Left colon (tissue), 2 donors: ENCODE results near the gene SRP72. TPM values are rescaled to one million over a fixed set of nuclear protein-coding genes. Genes with fewer than 3 reads are reported as not detected.
"Not testable (repeated sequence)": the region's sequence is repeated elsewhere in the genome, so short reads cannot be mapped to it uniquely, and the experiment has no call there.

ENCODE experiments used
- ATAC-seq: fragments of 200-7000 bp; cut with Tn5 transposase; one replicate; pipeline ENCODE4 v1.9.1; 2020; ENCODE audit warnings: mild to moderate bottlenecking, moderate library complexity
- DNase-seq, 2 donors: peaks; one replicate each; pipeline ENCODE4 v3.0.0-alpha.2; 2020
- intact Hi-C, 2 donors: fragments of 100-400 bp; cut with DNase I in 1 of 2; cut with micrococcal nuclease in 1 of 2; formaldehyde crosslinking; loops; one replicate each; pipeline versions ENCODE4 v1.11.2 to v1.14.0; 2022; cut with DNase I, micrococcal nuclease
- long read RNA-seq: library from polyadenylated mRNA; unstranded; transcript quantifications from one replicate; pipeline ENCODE4 v2.0.0, GENCODE V29; 2021
- total RNA-seq, 2 donors: library from RNA; stranded (reverse); fragmentation: NEBNext Ultra II Directional; extraction: Animal tissue kit (Norgen Biotek cat#: 25700); gene quantifications; one replicate each; pipeline ENCODE4 v1.2.1, GENCODE V29; 2021
- donor health status: DM: no; HTN: no; CAD: no.
- donor health status: DM: yes; HTN: yes; CAD: no.

Gene SRP72, protein sequence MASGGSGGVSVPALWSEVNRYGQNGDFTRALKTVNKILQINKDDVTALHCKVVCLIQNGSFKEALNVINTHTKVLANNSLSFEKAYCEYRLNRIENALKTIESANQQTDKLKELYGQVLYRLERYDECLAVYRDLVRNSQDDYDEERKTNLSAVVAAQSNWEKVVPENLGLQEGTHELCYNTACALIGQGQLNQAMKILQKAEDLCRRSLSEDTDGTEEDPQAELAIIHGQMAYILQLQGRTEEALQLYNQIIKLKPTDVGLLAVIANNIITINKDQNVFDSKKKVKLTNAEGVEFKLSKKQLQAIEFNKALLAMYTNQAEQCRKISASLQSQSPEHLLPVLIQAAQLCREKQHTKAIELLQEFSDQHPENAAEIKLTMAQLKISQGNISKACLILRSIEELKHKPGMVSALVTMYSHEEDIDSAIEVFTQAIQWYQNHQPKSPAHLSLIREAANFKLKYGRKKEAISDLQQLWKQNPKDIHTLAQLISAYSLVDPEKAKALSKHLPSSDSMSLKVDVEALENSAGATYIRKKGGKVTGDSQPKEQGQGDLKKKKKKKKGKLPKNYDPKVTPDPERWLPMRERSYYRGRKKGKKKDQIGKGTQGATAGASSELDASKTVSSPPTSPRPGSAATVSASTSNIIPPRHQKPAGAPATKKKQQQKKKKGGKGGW
- total RNA-seq, result 10 to 100 TPM; 61.6 to 62.7 TPM
- long read RNA-seq, full-length matches to known transcripts, result 19 of 59 reads
- long read RNA-seq, partial matches to known transcripts, result 38 of 59 reads
- long read RNA-seq, other reads (novel, unspliced or antisense), result 2 of 59 reads

DNA sequence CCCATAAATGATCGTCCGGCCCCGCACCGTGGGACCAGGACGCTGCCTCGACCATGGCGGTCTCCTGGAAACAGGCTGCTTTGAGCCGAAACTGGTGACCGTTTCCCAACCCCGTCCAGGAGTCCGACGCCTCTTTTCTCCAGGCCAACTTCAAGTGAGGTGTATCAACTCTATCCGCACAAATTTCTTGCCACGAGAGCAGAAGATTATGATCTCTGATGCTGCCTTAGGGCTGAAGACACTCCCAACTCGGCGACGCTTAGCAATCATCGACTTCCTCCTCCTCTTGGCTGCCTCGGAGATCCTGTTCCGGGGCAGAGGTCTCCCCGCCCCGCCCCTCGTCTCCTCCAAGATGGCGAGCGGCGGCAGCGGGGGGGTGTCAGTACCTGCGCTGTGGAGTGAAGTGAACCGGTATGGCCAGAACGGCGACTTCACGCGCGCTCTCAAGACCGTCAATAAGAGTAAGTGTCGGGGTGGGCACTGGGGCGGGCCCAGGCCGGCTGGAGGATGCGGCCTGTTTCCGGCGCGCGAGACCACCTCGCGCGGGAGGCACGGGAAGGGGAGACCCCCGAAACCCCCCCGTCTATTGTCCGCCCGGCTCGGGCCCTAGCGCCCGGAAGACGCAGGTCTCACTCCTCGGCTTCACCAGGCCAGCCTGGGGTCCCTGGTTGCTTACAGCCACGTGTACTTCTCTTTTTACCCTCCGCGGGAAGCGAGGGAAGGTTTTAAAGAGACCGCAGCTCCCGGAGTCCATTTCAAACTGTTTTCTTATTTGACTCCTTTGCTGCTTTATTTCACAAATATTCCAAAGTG is at the start of gene SRP72:
Gene SRP72, plus strand, starts transcription at position 334 of the 813 bp plus-strand sequence. Its CDS starts 19 bp downstream, at position 353.
- DNase-seq (peak; percentile 91 to 92), ATAC-seq (peak; percentile 97)
- intact Hi-C loops, result no loop called here

DNA sequence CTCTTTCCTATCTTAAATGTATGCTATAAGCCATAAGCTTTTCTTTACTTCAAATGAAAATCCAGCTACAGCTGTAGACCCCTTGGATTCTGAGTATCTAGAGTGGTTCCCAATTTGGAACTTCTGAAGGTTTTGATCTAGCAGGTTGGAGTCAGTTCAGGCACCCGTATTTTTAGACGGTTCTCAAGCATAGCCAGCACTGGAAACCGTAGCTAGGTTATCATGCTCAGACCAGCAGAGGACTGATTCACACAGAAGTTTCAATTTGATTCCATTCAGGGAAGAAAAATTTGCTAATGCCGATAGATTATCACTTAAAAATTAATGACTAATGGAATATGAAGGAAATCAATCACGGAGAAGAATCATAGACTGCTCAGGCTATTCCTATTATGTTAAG is 43.2 kb upstream of the SRP72 start:
- no peak for DNase-seq
- ATAC-seq, result no peak
- intact Hi-C loops, result loop anchor here in 1 of 2 donors (10.0 kb wide), 1 partner anchor 121 kb away; no protein-coding TSS in a partner anchor

DNA sequence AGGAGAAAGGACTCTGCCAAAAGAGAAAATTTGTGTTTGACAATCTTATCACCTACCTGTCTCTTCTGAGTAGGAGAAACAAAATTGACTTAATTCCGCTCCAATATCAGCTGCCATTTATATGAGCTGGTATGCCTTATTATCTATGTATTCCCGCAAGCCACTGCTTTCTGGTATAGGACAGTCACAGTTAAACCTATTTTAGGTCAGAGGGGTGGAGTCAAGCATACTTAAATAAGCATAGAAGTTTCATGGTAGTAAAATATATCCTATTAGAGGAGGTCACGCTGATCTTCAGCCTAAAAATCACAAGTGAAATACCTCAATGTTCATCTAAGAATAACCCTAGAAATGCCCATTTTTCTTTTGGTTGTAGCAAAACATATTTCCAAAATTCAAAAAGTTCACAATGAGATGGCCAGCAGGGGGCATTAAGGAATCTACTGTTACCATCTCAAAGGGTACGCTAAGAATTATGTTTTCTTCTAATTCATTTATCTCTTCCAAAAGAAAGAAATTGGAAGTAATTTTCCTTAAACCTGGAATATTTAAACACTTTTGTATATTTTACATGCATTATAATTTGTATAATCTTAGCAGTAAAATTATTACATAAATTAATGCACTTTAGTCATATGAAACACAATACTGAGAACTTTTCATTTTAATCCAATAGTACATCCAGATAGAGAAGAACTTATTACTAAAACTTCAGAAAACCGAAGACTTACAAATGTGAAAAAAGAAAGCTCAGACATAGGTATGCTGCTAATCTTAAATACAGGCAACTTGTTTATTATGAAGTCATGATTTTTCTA is 42.5 kb upstream of the SRP72 start:
- peak in 1 of 2 donors; percentile 42 for DNase-seq

DNA sequence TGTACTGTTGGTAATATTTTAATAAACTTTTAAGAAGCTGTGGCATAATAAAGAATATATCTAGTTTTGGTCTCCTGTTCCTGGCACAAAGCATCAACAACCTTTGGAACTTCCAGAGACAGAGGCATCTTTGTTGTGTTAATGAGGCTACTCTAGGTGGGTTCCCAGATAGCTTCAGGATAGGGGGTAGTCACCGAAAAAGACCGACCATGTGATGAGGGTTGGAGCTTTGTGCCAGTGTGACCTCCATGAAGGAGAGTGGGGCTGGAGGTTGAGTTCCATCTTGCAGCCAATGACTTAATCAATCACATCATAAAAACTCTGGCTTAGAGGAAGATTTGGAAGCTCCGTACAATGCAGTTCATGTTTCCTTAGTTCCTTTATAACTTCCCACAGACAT is 41.9 kb upstream of the SRP72 start:
- ATAC-seq, result no peak
- DNase-seq, result no peak
- intact Hi-C loops, result loop anchor here in 1 of 2 donors (10.0 kb wide), 1 partner anchor 119 kb away; no protein-coding TSS in a partner anchor

More for the DNA sequence above, 42.5 kb upstream of the SRP72 start:
- intact Hi-C loops, result loop anchor here in 1 of 2 donors (10.0 kb wide), 1 partner anchor 120 kb away; no protein-coding TSS in a partner anchor
- ATAC-seq, result no peak

DNA sequence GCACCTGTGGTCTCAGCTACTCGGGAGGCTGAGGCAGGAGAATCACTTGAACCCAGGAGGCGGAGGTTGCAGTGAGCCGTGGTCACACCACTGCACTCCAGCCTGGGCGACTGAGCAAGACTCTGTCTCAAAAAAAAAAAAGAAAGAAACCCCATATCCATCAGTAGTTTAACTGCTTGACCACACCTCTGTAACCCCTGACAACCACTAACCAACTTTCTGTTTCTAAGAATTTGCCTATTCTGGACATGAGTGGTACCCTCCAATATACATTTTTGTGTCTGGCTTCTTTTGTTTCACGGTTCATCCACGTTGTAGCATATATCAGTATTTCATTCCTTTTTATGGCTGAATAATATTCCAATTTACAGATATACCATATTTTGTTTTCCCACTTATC is 41.1 kb upstream of the SRP72 start:
- intact Hi-C loops, result loop anchor here in 1 of 2 donors (10.0 kb wide), 1 partner anchor 119 kb away; no protein-coding TSS in a partner anchor
- DNase-seq, result no peak
- ATAC-seq, result no peak

DNA sequence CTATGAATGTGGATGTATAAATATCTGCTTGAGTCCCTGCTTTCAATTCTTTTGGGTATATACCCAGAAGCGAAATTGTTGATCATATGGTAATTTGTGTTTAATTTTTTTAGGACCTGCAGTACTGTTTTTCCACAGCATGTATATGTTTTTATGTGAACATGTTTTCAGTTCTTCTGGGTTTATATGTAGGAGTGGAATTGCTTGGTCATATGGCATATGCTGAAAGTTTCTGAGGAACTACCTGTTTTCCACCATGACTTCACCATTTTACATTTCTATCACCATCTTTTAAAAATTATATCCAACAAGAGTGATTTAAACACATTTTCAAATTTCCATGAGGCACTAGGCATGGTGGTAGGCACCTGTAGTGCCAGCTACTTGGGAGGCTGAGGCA is 40.2 kb upstream of the SRP72 start:
- no peak for DNase-seq
- intact Hi-C loops, result loop anchor here in 1 of 2 donors (10.0 kb wide), 1 partner anchor 118 kb away; no protein-coding TSS in a partner anchor
- no peak for ATAC-seq

DNA sequence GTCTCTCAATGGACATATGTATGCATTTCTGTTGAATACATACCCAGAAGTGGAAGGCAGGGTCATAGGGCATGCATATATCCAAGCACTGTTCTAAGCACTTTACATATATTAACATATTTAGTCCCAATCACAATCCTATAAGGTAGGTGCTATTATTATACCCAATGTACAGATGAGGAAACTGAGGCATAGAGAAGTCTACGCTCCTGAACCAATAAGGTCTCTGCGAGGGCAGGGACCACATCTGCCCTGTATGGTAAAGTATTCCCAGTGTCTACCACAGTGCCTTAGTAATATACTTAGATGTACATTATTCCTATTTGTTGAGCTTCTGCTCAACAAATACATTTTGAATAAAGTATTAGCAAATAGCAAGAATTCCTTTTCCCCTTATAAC is 37.2 kb upstream of the SRP72 start:
- DNase-seq (no peak), ATAC-seq (no peak)
- intact Hi-C loops, result no loop called here

DNA sequence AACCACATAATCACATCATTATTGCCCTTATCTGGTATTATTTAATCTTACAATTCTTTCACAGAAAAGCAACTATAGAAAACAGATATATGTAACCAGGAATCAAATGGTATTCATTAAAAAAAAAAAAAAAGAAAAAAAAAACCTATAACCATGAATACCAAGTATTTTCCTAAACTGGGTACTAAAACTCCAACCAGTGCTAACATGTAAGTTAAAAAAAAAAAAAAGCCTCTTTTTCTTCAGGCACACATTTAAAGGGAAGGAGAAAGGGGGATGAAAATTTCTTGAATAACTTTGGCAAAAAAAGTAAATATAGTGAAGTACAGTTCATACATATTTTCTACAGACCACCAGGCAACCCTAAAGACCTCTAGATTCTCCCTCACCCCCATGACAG is 34.1 kb upstream of the SRP72 start:
- intact Hi-C loops, result no loop called here
- no peak for ATAC-seq

DNA sequence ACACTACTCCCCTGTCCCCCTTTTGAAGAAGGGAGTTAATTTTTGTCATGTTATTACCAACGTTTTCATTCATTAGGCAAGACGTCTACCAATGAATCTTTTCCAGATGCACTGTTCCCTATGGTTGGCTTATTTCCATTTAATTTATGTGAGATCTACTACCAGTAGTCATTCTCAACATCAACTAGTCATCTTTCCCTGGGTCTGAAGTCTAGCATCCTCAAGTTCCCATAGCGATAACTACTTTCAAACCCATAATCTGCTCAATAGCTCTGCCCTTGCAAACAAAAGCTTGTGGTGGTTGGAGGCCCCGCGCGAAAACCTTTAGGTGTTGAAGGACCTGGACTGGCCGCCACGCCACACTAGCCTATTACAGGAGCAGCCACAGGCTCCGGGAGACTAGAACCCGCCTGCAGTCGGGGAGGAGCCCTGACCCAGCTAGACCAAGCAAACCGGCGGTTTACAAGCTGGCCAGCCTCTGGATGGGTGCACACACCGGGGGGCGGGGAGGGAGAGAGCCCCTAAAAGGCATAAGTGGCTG is 32.7 kb upstream of the SRP72 start:
- ATAC-seq (peak; percentile 41), DNase-seq (peak; percentile 71 to 77)
- intact Hi-C loops, result no loop called here

More for the DNA sequence above, 34.1 kb upstream of the SRP72 start:
- no peak for DNase-seq

DNA sequence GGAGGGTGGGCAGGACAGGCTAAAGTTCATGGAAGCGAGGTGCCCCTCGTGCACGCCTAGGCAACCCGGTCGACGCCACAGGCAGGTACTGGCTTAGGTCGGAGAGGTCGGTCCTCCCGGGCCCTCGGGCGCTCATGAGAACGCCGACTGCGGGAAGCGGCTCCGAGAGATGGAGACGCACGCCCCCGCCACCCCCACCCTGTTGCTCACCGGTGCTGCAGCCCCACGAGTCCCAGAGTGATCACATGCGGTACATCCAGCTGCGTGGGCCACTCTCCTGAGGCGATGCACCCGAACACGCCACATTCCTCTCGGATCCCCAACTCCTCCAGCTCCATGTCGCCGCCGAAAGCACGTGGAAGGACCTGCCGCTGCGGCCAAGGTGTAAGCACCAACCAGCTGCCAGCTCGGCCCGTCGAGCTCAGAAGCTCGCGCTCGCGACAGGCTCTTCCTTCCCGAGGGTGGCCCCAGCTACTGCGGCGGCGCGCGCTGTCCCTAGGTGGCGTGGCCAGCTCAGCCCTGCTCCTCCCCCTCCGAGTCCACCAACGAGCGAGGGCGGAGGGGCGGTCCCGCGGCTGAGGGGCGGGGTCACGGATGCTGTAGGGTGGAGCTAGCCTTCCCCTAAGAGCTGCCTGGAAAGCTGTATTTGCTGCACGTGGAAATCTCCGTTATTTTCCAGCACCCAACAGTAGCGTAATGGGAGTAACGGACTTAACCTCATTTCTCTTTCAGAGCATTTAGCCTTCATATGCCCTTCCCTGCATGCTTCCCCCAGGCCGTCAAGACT is 32.1 kb upstream of the SRP72 start, which contains the start of gene PPAT:
Gene PPAT, minus strand, starts transcription at position 476 of the 787 bp plus-strand sequence. Its CDS starts 138 bp downstream, at position 338.
- intact Hi-C loops, result no loop called here
- ATAC-seq, result peak; percentile 86
- peak; percentile 98 to 99 for DNase-seq

DNA sequence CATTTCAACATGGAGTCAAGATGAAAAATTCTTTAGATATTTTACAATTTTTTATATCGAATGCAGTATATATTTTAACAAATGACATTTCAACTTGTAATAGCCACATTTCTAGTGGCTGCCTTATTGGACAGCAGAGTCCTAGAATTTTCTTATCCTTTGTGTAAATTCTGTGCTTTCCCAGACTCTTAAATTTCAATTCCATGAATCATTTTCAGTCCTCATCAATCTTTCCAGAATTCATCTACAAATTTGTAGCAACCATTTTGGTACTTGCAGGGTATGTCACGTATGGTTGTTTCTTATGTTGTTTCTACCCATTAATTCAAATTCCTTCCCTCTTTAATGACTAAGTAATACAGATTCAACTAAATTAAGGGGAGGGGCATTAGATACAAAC is 28.7 kb upstream of the SRP72 start:
- intact Hi-C loops, result no loop called here
- ATAC-seq (no peak), DNase-seq (no peak)

DNA sequence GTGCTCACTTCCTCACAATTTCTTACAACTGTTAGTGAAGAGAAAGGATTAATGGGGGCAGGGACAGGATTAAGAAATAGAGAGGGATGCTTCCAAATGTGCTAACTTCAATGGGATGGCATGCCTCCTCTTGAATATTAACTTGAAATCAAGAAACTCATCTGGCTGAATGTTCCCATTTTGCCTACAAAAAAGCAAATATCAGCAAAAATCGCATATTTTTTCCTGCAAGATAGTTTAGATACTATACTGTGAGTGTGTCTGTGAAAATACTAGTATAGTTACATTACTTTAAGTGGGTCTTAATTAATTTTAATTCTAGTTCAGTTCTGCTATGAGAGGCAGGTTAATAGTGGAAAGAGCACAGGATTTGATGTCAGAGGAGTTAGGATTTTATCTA is 26.4 kb upstream of the SRP72 start:
- DNase-seq, result no peak
- ATAC-seq, result no peak
- intact Hi-C loops, result no loop called here

DNA sequence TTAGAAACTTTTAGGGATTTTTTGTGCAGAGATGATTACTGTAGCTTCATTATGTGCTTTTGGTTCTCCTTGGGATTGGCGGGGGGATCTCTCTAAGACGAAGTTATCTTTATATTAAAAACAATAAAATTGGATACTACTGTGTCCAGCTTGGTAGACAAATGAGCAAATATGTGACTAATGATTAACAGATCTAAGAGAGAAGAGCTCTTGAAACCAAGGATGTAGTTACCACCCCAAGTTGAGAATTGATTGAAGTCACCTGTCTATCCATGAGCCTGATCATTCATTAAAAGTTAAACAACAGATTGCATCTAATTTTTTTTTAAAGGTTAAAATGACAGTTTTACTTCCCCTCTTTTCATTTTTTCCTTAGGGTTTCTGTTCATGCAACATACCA is 22.7 kb upstream of the SRP72 start:
- intact Hi-C loops, result no loop called here
- DNase-seq (no peak), ATAC-seq (no peak)

DNA sequence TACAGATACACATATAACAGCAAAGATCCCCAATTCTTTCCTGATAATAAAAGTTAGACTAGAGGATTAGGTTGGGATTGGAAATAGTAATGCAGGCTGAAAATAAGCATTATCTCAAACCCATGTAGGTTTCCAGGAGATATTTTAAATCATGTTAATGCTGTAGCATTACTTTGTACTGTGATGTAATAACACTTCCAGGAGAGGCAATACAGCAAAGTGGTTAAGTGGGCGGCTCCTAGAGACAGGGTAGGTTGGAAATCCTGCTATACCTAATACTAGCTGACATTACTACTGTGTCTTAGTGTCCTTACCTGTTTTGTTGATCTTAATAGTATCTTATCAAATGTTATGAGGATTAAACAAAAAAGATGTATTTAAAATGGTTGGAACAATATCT is 21.7 kb upstream of the SRP72 start:
- intact Hi-C loops, result no loop called here
- DNase-seq (no peak), ATAC-seq (no peak)

DNA sequence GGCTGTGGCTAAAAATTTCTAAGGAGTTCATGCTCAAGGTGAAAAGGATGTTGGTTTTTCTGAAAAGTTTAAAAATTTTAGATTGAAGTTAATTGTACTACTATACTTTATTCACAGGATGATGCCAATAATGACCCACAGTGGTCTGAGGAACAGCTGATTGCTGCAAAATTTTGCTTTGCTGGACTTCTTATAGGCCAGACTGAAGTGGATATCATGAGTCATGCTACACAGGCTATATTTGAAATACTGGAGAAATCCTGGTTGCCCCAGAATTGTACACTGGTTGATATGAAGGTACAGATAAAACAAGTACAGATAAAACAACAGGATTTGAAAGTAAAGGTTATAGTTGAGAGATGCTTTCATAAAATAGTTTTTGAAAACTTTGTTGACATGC is 19.1 kb upstream of the SRP72 start:
- ATAC-seq (no peak), DNase-seq (no peak)
- intact Hi-C loops, result no loop called here

DNA sequence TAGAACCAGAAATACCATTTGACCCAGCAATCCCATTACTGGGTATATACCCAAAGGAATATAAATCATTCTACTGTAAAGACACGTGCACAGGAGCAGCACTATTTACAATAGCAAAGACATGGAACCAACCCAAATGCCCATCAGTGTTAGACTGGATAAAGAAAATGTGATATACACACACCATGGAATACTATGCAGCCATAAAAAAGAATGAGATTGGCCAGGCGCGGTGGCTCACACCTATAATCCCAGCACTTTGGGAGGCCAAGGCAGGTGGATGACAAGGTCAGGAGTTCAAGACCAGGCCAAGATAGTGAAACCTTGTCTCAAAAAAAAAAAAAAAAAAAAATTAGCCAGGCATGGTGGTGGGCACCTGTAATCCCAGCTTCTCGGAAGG is 17.9 kb upstream of the SRP72 start:
- DNase-seq, intact Hi-C loops, ATAC-seq: not testable (repeated sequence)

DNA sequence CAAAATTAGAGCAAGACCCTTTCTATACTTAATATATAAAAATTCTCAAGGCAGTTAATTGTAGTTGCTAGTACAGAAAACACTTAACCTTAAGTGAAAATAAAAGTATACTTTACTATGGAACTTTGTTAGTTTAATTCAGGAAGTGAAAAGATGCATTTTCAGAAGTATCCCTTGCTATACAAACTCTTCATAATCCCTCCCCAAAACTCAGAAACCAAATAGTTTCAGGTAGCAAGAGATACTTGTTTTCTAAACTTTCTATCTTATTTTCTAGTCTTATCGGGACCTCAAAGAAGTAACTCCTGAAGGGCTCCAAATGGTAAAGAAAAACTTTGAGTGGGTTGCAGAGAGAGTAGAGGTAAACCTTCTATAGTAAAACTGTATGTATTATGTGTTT is 17.1 kb upstream of the SRP72 start:
- intact Hi-C loops, result no loop called here
- ATAC-seq (no peak), DNase-seq (no peak)
